ENCODE measurements around the gene HOXA11.

DNA sequence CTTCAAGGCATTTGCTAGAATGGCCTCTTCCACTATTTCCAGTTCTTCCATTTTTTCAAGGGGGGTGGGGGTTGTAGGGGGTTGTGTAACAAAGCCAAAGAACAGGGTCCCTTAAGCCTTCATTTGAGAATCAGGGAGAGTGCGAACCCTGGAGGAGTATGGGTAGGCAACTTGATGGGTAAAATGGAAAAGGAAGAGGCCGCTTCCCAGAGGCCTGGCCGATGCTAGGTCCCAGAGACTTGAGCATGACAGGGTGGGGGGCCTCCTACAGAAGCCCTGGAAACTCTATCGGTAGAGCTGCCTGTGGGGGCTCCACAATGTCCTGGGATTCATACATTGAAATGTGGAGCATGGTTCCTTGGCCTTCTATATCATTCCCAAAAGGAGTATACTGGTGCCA, 24.0 kb upstream of the HOXA11 start:
- TF ChIP-seq ZBED1 (IDR thresholded peaks at IDR 0.05; ENCODE audit: borderline replicate concordance), result no peak
- TF ChIP-seq, protein P1, sequence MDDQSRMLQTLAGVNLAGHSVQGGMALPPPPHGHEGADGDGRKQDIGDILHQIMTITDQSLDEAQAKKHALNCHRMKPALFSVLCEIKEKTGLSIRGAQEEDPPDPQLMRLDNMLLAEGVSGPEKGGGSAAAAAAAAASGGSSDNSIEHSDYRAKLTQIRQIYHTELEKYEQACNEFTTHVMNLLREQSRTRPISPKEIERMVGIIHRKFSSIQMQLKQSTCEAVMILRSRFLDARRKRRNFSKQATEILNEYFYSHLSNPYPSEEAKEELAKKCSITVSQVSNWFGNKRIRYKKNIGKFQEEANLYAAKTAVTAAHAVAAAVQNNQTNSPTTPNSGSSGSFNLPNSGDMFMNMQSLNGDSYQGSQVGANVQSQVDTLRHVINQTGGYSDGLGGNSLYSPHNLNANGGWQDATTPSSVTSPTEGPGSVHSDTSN (IDR thresholded peaks at IDR 0.05; ENCODE audit: insufficient replicate concordance, low read depth, low read length), result no peak
- no peak for TF ChIP-seq POLR2AphosphoS5 (IDR thresholded peaks at IDR 0.05; ENCODE audit: low read length)
